PFSK-1 (cell line): Measurements from ENCODE around the gene FKBP14.

Experiments
- FOXP2 ChIP-seq: optimal IDR thresholded peaks from 2 replicates; pipeline ENCODE3; 2011; ENCODE audit warnings: borderline replicate concordance, control low read depth, inconsistent platforms; ENCODE audit not compliant: insufficient read depth; ENCODE audit errors: extremely low read length, extremely low read depth
- POLR2AphosphoS5 ChIP-seq: IDR thresholded peaks from 2 replicates; pipeline ENCODE4 v1.6.1; 2012; ENCODE audit warnings: low read depth, mild to moderate bottlenecking, control low read depth, low read length, moderate library complexity
- SIN3A ChIP-seq: IDR thresholded peaks from 2 replicates; pipeline ENCODE4 v1.6.1; 2012; ENCODE audit warnings: mild to moderate bottlenecking, low read length, moderate library complexity, borderline replicate concordance; ENCODE audit not compliant: insufficient read depth
- TAF1 ChIP-seq: IDR thresholded peaks from 2 replicates; pipeline ENCODE4 v1.6.1; 2012; ENCODE audit warnings: low read length, control low read depth, borderline replicate concordance; ENCODE audit not compliant: insufficient read depth
- TF ChIP-seq, protein P1 (sequence below), 2 experiments: IDR thresholded peaks; 2 replicates each; pipeline versions ENCODE4 v1.6.1 to v1.8.0; 2011 to 2012; ENCODE audit warnings: low read depth in 2 of 2, low read length in 2 of 2, control low read depth in 1 of 2, inconsistent platforms in 1 of 2, mild to moderate bottlenecking in 1 of 2, moderate library complexity in 1 of 2; ENCODE audit not compliant: insufficient read depth in 1 of 2

FKBP14 gene

DNA sequence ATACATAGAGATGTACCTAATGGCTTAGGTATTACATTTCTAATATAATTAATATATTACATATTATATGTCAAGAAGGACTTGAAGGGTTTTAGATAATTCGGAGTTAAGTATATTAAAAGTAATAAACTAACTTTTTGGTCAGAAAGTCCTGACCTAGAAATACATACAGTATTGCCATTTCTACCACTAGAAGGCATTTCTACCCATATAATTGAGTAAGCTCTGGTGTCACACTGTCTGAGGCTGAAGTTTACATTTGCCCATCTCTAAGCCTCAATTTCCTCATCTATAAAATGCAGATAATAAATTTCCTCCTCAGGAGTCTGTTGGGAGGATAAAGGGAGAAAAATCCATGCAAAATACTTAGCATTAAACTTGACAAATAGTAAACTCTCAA is 7.1 kb downstream of the FKBP14 start:
- TF ChIP-seq FOXP2 (no peak), POLR2AphosphoS5 (no peak), SIN3A (no peak), TAF1 (no peak)
- TF ChIP-seq, protein P1, sequence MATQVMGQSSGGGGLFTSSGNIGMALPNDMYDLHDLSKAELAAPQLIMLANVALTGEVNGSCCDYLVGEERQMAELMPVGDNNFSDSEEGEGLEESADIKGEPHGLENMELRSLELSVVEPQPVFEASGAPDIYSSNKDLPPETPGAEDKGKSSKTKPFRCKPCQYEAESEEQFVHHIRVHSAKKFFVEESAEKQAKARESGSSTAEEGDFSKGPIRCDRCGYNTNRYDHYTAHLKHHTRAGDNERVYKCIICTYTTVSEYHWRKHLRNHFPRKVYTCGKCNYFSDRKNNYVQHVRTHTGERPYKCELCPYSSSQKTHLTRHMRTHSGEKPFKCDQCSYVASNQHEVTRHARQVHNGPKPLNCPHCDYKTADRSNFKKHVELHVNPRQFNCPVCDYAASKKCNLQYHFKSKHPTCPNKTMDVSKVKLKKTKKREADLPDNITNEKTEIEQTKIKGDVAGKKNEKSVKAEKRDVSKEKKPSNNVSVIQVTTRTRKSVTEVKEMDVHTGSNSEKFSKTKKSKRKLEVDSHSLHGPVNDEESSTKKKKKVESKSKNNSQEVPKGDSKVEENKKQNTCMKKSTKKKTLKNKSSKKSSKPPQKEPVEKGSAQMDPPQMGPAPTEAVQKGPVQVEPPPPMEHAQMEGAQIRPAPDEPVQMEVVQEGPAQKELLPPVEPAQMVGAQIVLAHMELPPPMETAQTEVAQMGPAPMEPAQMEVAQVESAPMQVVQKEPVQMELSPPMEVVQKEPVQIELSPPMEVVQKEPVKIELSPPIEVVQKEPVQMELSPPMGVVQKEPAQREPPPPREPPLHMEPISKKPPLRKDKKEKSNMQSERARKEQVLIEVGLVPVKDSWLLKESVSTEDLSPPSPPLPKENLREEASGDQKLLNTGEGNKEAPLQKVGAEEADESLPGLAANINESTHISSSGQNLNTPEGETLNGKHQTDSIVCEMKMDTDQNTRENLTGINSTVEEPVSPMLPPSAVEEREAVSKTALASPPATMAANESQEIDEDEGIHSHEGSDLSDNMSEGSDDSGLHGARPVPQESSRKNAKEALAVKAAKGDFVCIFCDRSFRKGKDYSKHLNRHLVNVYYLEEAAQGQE (IDR thresholded peaks at IDR 0.05; ENCODE audit: insufficient read depth in 1 of 2, low read depth in 2 of 2, low read length in 2 of 2): no peak

- TF ChIP-seq SIN3A (no peak), FOXP2 (no peak)
- TF ChIP-seq, protein P1 (IDR thresholded peaks at IDR 0.05; ENCODE audit: insufficient read depth in 1 of 2, low read depth in 2 of 2, low read length in 2 of 2): no peak
Observed at GRCh38 chr7:30018451-30018850, 8.1 kb downstream of the FKBP14 start.

GRCh38 chr7:30012757-30013156 is 13.7 kb downstream of the FKBP14 start:
- TF ChIP-seq SIN3A (no peak), TAF1 (no peak), POLR2AphosphoS5 (no peak), FOXP2 (no peak)
- TF ChIP-seq, protein P1 (IDR thresholded peaks at IDR 0.05; ENCODE audit: insufficient read depth in 1 of 2, low read depth in 2 of 2, low read length in 2 of 2): no peak

DNA sequence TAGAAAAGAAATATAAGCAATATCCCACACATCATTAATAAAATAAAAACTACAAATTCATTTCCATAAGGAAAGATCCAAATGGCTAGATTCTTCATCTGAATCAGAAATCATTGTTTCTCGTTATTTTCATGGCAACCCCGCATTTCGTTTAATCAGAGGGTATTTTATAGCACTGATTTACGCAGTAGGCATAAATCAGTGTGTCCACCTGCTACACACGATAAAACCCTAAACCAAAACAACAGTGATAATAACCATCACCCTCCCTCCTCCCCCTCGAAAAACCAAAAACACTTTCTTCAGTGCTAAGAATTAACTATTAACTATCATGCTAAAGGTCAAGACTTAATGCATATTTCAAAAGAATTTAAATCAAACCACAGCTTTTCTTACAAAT is 16.5 kb downstream of the FKBP14 start:
- TF ChIP-seq POLR2AphosphoS5 (no peak), FOXP2 (no peak), TAF1 (no peak), SIN3A (no peak)
- TF ChIP-seq, protein P1 (IDR thresholded peaks at IDR 0.05; ENCODE audit: insufficient read depth in 1 of 2, low read depth in 2 of 2, low read length in 2 of 2): no peak

DNA sequence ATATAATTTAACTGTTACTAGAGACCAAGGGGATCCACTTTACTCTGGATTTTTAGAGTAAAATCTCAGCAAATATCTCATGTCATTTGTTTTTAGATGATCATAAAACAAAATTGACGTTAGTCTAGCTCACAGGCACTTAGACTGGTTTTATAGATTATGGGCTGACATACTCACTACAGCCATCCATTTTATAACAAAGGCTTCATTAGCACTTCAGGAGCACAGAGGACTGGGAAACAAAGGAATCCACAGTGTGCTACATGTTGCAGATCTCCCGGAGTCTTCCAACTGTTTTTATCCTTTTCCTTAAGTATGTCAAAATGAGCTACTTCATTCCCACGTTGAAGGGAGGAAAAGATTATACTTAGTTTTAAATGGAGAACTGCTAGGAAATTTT is 21.0 kb downstream of the FKBP14 start:
- TF ChIP-seq POLR2AphosphoS5 (no peak), TAF1 (no peak), SIN3A (no peak), FOXP2 (no peak)
- TF ChIP-seq, protein P1 (IDR thresholded peaks at IDR 0.05; ENCODE audit: insufficient read depth in 1 of 2, low read depth in 2 of 2, low read length in 2 of 2): no peak
